Activated CD4-positive, alpha-beta memory T cell treated with anti-CD3 and anti-CD28 coated beads for 36 hours (primary cell): Measurements from ENCODE around the gene PEX14. TPM values are rescaled to one million over a fixed set of nuclear protein-coding genes. Genes with fewer than 3 reads are reported as not detected.

Experiments
- CTCF ChIA-PET: fragments of 350-600 bp; sonication (Branson Sonifier 250); formaldehyde crosslinking; loops from one replicate; lab custom pipeline; 2021; ENCODE audit warnings: antibody characterized with exemption, inconsistent platforms; lab: Charles Lee
- POLR2A ChIA-PET: fragments of 350-600 bp; sonication (Branson Sonifier 250); formaldehyde crosslinking; loops from one replicate; lab custom pipeline; 2021; ENCODE audit warnings: antibody characterized with exemption; lab: Charles Lee
- DNase-seq: peaks from one replicate; pipeline ENCODE4 v3.0.0-alpha.2; 2020
- H3K27ac Mint-ChIP-seq: one replicate; pipeline ENCODE4 v1.8.0; 2021; ENCODE audit warnings: mixed read lengths
- H3K27me3 Mint-ChIP-seq: one replicate; pipeline ENCODE4 v1.8.0; 2021; ENCODE audit warnings: mixed read lengths
- H3K36me3 Mint-ChIP-seq: one replicate; pipeline ENCODE4 v1.8.0; 2021; ENCODE audit warnings: mixed read lengths
- H3K4me1 Mint-ChIP-seq: one replicate; pipeline ENCODE4 v1.8.0; 2021; ENCODE audit warnings: low read depth, mixed read lengths
- H3K4me3 Mint-ChIP-seq: one replicate; pipeline ENCODE4 v1.8.0; 2021; ENCODE audit warnings: mild to moderate bottlenecking, mixed read lengths
- H3K9me3 Mint-ChIP-seq: one replicate; pipeline ENCODE4 v1.8.0; 2021; ENCODE audit warnings: mixed read lengths
- intact Hi-C: fragments of 100-400 bp; cut with micrococcal nuclease; formaldehyde crosslinking; loops from one replicate; pipeline ENCODE4 v1.15.1; 2023
- total RNA-seq, 2 experiments: library from RNA; stranded (reverse); gene quantifications; one replicate each; pipeline ENCODE4 v1.2.3, GENCODE V29; 2021

Gene PEX14
- total RNA-seq, 2 experiments from 2014 or later, result 17.3 to 17.6 TPM

DNA sequence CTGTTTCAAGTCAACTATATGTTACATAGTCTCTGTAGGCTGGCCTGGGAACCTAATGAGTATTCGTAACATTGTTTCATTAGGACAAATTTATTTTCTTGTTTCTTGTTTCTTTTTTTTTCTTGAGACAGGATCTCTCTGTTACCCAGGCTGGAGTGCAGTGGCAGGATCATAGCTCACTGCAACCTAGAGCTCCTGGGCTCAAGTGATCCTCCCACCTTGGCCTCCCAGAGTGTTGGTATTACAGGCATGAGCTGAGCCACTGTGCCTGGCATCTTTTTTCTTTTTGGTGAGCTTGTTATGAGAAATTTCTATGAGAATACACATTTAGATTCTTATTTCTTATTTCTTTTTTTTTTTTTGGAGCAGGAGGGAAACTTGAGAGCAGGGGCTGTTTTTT lies 37.7 kb upstream of the PEX14 start:
- intact Hi-C loops, result no loop called here
- POLR2A ChIA-PET, result no interaction called here

DNA sequence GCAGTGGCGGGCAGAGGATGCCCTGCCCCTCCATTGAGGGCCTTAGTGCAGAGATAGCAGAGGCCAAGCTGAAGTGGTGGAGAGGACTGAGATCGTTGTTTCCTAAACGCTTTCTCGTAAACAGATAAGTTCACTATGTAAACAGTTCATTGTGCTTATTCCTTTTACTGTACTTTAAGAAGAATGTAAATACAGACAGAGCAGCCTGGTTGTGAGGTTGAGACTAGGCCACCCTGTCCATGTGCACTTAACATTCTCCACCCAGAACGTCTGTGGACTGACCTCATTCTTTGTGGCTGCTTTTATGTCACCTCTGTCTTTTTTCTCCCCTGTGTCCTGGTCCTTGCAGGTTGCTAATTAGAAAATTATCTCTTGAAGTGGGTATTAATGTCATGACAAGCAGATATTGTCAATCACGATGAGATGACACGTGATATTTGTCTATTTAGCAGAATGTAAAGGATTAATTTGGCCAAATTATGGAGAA lies 36.0 kb upstream of the PEX14 start:
- POLR2A ChIA-PET, result no interaction called here
- intact Hi-C loops, result no loop called here
- Mint-ChIP-seq H3K27ac (no peak overlapping the region), H3K27me3 (no peaks in the 10 kb centered on the region), H3K4me1 (no peaks in the 10 kb centered on the region), H3K4me3 (no peak overlapping the region), H3K9me3 (no peaks in the 10 kb centered on the region), H3K36me3 (no peaks in the 10 kb centered on the region)
- CTCF ChIA-PET, result interaction anchor here (0.8 to 1.1 kb wide), 3 partner anchors 53 to 471 kb away, joined by 3 read pairs; no protein-coding TSS in a partner anchor
- no peak for DNase-seq

More for the DNA sequence above, 37.7 kb upstream of the PEX14 start:
- no peaks in the 10 kb centered on the region for H3K36me3 Mint-ChIP-seq
- no peak for DNase-seq
- H3K27ac Mint-ChIP-seq, result no peak overlapping the region
- CTCF ChIA-PET, result no interaction called here
- no peaks in the 10 kb centered on the region for H3K9me3 Mint-ChIP-seq
- H3K27me3 Mint-ChIP-seq, result no peaks in the 10 kb centered on the region
- peaks cover 3% of the 10 kb centered on the region for H3K4me1 Mint-ChIP-seq
- no peak overlapping the region for H3K4me3 Mint-ChIP-seq

DNA sequence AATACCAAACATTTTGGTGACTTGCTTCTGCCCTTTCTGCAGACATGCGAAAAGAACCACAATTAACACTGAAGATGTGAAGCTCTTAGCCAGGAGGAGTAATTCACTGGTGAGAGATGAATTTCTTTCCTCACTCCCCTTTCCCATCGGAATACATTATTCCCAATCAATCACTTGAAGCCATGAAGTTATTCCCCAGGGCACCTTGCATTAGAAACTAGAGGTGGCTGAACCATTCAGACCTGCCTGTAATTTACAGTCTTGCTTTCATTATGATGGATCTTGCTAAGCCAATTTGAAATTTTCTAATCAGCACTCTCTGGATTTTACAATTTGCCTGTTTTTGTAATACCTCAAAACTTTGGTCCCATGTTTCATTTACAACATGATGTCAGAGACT lies 34.4 kb upstream of the PEX14 start:
- no peaks in the 10 kb centered on the region for H3K27me3 Mint-ChIP-seq
- no peaks in the 10 kb centered on the region for H3K9me3 Mint-ChIP-seq
- H3K4me1 Mint-ChIP-seq, result no peaks in the 10 kb centered on the region
- intact Hi-C loops, result no loop called here
- H3K4me3 Mint-ChIP-seq, result no peak overlapping the region
- H3K27ac Mint-ChIP-seq, result no peak overlapping the region
- no peak for DNase-seq
- ChIA-PET CTCF (no interaction called here), POLR2A (no interaction called here)
- H3K36me3 Mint-ChIP-seq, result peaks cover 2% of the 10 kb centered on the region

DNA sequence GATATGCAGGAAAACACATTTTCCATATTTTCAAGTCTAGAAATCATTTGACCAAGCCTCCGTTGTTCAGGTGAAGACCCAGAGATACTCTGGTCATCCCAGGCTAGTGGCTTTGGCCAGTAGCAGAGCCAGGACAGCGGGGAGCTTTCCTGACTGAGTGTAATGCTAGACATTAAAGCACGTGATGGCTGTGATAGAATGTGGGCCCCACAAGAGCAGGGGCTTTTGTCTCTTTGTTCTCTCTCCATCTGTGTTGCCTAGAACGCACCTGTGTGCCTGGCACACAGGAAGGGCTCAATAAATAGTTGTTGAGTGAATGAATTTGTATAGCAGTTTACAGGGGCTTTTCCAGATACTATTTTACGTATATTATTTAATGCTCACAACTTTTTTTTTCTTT lies 34.0 kb upstream of the PEX14 start:
- ChIA-PET CTCF (no interaction called here), POLR2A (no interaction called here)
- no peaks in the 10 kb centered on the region for H3K27me3 Mint-ChIP-seq
- no peak overlapping the region for H3K27ac Mint-ChIP-seq
- H3K4me1 Mint-ChIP-seq, result no peaks in the 10 kb centered on the region
- H3K9me3 Mint-ChIP-seq, result no peaks in the 10 kb centered on the region
- no peak overlapping the region for H3K4me3 Mint-ChIP-seq
- H3K36me3 Mint-ChIP-seq, result peaks cover 2% of the 10 kb centered on the region
- DNase-seq, result no peak
- intact Hi-C loops, result no loop called here

DNA sequence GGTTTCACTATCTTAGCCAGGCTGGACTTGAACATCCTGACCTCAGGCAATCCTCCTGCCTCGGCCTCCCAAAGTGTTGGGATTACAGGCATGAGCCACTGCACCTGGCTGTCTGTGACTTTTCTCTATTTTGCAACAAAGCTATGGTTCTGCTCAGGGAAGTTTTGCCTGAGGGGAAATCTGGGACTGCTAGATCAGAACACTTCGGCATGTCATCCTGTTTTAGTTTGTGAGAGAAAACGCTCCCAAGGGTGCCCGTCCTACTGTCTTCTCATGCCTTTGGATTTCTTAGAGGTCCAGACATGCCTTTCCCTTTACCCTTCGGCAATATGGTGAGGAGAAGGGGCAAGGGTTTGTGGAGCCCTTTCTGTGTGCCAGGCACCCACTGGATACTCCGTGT lies 30.5 kb upstream of the PEX14 start:
- Mint-ChIP-seq H3K4me1 (no peaks in the 10 kb centered on the region), H3K27me3 (no peaks in the 10 kb centered on the region), H3K9me3 (no peaks in the 10 kb centered on the region), H3K4me3 (no peak overlapping the region), H3K36me3 (peaks cover 9% of the 10 kb centered on the region), H3K27ac (no peak overlapping the region)
- CTCF ChIA-PET, result no interaction called here
- DNase-seq, result no peak
- intact Hi-C loops, result no loop called here
- POLR2A ChIA-PET, result interaction anchor here (0.5 kb wide), 1 partner anchor 114 kb away, joined by 3 read pairs; no protein-coding TSS in a partner anchor

DNA sequence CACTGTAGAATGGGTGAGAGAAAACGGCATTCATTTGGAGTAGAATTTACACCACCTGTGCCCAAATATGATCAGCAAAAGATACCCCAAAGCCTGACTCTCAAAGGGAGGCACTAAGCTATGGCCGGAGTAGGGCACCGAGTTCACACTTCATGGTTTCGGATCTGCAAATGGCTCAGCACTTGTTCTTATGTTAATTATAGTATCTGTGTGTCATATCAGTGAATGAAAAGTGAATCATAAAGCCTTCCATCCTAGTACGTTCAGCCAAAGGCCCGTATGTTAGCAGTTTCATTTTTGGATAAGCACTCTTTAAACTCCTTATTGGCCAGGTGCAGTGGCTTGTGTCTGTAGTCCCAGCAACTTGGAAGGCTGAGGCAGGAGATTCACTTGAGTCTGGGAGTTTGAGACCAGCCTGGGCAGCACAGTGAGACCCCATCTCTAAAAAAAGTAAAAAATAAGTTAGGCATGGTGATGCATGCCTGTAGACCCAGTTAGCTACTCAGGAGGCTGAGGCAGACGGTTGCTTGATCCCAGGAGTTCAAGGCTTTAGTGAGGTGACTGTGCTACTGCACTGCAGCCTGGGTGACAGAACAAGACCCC lies 29.9 kb upstream of the PEX14 start:
- ChIA-PET CTCF (interaction anchor here (0.6 to 1.6 kb wide), 2 partner anchors 49 to 137 kb away, joined by 3 to 5 read pairs; no protein-coding TSS in a partner anchor), POLR2A (interaction anchor here (0.5 to 1.4 kb wide), 2 partner anchors 50 to 115 kb away, joined by 3 to 4 read pairs; no protein-coding TSS in a partner anchor)
- Mint-ChIP-seq H3K27me3 (no peaks in the 10 kb centered on the region), H3K9me3 (no peaks in the 10 kb centered on the region), H3K4me3 (no peak overlapping the region), H3K27ac (no peak overlapping the region), H3K36me3 (peaks cover 9% of the 10 kb centered on the region), H3K4me1 (no peaks in the 10 kb centered on the region)
- peak; percentile 41 for DNase-seq
- intact Hi-C loops, result no loop called here

DNA sequence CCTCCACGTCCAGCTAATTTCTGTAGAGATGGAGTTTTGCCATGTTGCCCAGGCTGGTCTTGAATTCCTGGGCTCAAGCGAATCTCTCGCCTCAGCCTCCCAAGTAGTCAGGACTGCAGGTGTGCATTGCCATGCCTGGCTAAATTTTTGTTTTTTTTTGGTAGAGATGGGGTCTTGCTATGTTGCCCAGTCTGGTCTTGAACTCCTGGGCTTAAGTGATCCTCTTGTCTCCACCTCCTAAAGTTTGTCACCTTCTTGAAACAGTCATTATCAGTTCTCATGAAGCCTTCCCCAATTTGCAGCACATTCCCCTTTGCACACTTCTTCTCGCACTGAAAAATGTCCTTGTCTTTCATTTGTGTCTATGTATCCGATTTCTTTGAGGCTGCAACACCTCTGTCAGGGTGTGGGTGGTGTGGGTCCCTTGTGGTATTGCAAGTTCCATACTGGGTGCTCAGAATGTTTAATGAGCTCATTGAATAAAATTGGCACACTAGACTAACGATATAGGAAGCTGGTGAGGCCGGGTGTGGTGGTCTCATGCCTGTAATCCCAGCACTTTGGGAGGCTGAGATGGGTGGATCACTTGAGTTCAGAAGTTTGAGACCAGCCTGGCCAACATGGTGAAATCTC lies 27.8 kb upstream of the PEX14 start:
- H3K27me3 Mint-ChIP-seq, result no peaks in the 10 kb centered on the region
- peaks cover 9% of the 10 kb centered on the region for H3K36me3 Mint-ChIP-seq
- H3K4me3 Mint-ChIP-seq, result no peak overlapping the region
- no peak overlapping the region for H3K27ac Mint-ChIP-seq
- no peak for DNase-seq
- intact Hi-C loops, result no loop called here
- H3K9me3 Mint-ChIP-seq, result no peaks in the 10 kb centered on the region
- H3K4me1 Mint-ChIP-seq, result no peaks in the 10 kb centered on the region
- POLR2A ChIA-PET, result interaction anchor here (0.6 kb wide), 1 partner anchor 44 kb away, joined by 6 read pairs; no protein-coding TSS in a partner anchor
- CTCF ChIA-PET, result no interaction called here

DNA sequence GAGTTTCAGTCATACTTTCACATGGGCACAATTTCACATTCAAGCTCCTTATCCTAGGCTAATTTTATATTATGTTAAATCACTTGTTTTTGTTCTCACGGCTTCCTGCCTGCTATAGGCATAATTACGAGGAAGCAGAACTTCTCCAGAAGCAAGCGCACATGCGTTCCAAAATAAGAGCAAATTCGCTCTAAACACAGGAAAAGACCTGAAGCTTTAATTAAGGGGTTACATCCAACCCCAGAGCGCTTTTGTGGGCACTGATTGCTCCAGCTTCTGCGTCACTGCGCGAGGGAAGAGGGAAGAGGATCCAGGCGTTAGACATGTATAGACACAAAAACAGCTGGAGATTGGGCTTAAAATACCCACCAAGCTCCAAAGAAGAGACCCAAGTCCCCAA lies 25.0 kb upstream of the PEX14 start, which contains the start of gene CORT:
Gene CORT (plus strand): TSS at position 281 of the 400 bp plus-strand sequence. CDS start 193 bp downstream, outside the sequence.
- Mint-ChIP-seq H3K36me3 (peaks cover 7% of the 10 kb centered on the region), H3K9me3 (no peaks in the 10 kb centered on the region), H3K27me3 (no peaks in the 10 kb centered on the region), H3K4me3 (no peak within 1 kb of the TSS), H3K27ac (no peak within 1 kb of the TSS), H3K4me1 (no peaks in the 10 kb centered on the region)
- intact Hi-C loops, result no loop called here
- POLR2A ChIA-PET, result no interaction called here
- DNase-seq, result no peak
- CTCF ChIA-PET, result interaction anchor here (1.2 kb wide), 1 partner anchor 23 kb away, joined by 3 read pairs; the partner anchor contains the start of gene DFFA

DNA sequence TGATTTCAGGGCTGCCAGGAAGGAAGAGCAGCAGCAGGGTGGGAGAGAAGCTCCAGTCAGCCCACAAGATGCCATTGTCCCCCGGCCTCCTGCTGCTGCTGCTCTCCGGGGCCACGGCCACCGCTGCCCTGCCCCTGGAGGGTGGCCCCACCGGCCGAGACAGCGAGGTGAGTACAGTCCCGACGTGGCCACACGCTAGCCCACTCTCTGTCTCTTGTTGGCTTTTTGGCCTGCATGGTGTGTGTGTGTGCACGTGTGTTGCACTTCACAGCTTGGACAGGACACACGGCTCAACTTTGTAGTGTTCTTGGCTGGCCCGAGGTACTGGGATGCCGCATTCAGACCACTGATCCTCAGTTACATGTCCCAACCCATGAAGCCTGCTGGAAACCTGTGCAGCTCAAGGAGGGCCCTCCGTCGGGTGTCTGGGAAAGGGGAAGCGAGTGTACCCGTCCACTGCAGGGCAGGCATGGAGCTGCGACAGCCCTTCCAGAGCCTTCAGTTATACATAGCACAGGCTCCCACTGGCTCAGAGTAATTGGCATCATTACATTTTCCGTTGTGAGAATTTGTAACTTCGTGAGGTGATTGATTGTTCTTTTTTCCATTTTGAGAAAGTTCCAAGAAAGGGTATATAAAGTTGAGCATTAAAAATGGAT lies 24.5 kb upstream of the PEX14 start:
- no peaks in the 10 kb centered on the region for H3K27me3 Mint-ChIP-seq
- no peak overlapping the region for H3K27ac Mint-ChIP-seq
- peaks cover 7% of the 10 kb centered on the region for H3K36me3 Mint-ChIP-seq
- DNase-seq, result no peak
- no peaks in the 10 kb centered on the region for H3K9me3 Mint-ChIP-seq
- intact Hi-C loops, result no loop called here
- H3K4me3 Mint-ChIP-seq, result no peak overlapping the region
- no peaks in the 10 kb centered on the region for H3K4me1 Mint-ChIP-seq
- POLR2A ChIA-PET, result no interaction called here
- CTCF ChIA-PET, result interaction anchor here (0.6 to 1.2 kb wide), 3 partner anchors 22 to 812 kb away, joined by 3 to 7 read pairs (median 3); partner anchors contain the start of genes DFFA and MTOR

DNA sequence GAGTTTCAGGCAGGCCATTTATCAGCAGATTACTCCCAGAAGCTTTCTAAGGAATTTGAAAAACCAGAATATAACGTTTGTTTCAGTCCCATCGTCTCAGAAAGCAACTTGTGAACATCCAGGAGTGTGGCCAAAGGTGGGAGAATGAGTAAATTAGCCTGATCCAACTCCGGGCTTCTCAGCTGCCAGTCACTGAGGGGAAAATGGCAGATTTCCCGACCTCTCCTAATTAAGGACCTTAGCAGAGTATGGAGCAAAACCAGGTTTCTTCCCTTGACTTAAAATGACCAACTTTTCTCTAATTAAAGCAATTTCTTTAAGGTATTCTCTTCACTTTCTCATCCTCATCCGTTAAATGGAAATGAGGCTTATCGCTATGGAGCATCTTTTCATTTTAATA lies 23.9 kb upstream of the PEX14 start:
- Mint-ChIP-seq H3K4me1 (no peaks in the 10 kb centered on the region), H3K27ac (no peak overlapping the region), H3K27me3 (no peaks in the 10 kb centered on the region), H3K36me3 (peaks cover 7% of the 10 kb centered on the region), H3K4me3 (no peak overlapping the region), H3K9me3 (no peaks in the 10 kb centered on the region)
- intact Hi-C loops, result no loop called here
- ChIA-PET CTCF (interaction anchor here (0.6 kb wide), 2 partner anchors 58 to 812 kb away, joined by 3 to 7 read pairs; partner anchors contain the start of gene MTOR), POLR2A (no interaction called here)
- DNase-seq, result no peak

DNA sequence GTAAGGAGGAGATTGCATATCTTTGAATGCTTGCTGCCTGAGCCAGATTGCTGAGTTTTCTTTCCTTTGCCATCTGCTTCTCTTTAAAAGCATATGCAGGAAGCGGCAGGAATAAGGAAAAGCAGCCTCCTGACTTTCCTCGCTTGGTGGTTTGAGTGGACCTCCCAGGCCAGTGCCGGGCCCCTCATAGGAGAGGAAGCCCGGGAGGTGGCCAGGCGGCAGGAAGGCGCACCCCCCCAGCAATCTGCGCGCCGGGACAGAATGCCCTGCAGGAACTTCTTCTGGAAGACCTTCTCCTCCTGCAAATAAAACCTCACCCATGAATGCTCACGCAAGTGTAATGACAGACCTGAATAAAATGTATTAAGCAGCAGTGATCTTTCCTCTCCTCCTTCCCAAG lies 23.5 kb upstream of the PEX14 start:
- H3K4me3 Mint-ChIP-seq, result no peak overlapping the region
- H3K9me3 Mint-ChIP-seq, result no peaks in the 10 kb centered on the region
- intact Hi-C loops, result no loop called here
- CTCF ChIA-PET, result interaction anchor here (0.6 to 1.5 kb wide), 3 partner anchors 43 to 811 kb away, joined by 3 to 7 read pairs (median 4); partner anchors contain the start of gene MTOR
- POLR2A ChIA-PET, result no interaction called here
- H3K27ac Mint-ChIP-seq, result no peak overlapping the region
- no peak for DNase-seq
- H3K27me3 Mint-ChIP-seq, result no peaks in the 10 kb centered on the region
- H3K36me3 Mint-ChIP-seq, result peaks cover 10% of the 10 kb centered on the region
- no peaks in the 10 kb centered on the region for H3K4me1 Mint-ChIP-seq

DNA sequence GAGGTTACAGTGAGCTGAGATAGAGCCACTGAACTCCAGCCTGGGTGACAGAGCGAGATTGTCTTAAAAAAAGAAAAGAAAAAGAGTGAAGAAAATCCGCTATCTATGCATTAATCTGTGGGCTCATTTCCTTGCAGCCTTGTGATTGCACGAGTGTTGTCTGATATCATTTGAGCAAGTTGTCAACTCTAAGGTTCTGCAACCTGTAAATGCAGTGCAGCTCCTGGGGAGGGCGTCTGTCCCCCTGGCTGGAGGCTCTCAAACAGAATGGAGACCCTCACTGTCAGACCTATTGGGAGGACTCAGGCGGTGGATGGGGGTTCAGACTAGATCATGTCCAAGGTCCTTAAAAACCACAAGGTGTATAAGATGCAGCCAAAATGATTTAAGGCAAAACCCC lies 18.7 kb upstream of the PEX14 start:
- H3K4me1 Mint-ChIP-seq, result peaks cover 2% of the 10 kb centered on the region
- no peak overlapping the region for H3K27ac Mint-ChIP-seq

More for the DNA sequence above, 18.7 kb upstream of the PEX14 start:
- POLR2A ChIA-PET, result no interaction called here
- Mint-ChIP-seq H3K36me3 (peaks cover 8% of the 10 kb centered on the region), H3K4me3 (no peak overlapping the region), H3K9me3 (no peaks in the 10 kb centered on the region), H3K27me3 (no peaks in the 10 kb centered on the region)
- DNase-seq, result no peak
- intact Hi-C loops, result no loop called here
- CTCF ChIA-PET, result no interaction called here
